NCI-H187 treated with DMSO at 0.1 percent for 48 hours (cell line): ENCODE measurements around the gene NHSL2.

Experiments used
- DNase-seq: peaks from one replicate; lab custom pipeline; 2025; lab: John Stamatoyannopoulos, UW

NHSL2 gene

GRCh38 chrX:71990518-71990917, 79.9 kb downstream of the NHSL2 start:
- DNase-seq = no peak

- DNase-seq = no peak
These were observed 80.5 kb downstream of the NHSL2 start for GRCh38 chrX:71991164-71991563.

DNA sequence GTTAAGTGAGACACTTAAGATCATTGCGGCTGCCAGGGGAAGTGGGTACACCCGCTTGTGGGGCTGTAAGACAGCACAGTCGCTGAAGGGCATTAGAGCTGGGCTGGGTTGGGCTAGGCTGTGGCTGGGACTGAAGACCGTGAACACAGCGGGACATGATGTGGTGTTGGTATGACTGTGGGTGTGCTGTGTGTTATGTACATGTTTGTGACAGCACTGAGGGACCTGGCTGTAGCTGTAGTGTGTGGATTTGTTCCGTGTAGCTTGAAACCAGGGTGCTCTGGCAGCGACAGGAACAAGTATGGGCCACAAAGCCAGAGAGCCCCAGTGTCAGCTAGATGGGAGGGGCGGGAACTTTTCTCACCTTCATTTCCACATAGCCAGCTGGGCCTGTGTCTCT, 82.1 kb downstream of the NHSL2 start:
- DNase-seq = no peak

- DNase-seq = no peak
These were observed 82.7 kb downstream of the NHSL2 start for GRCh38 chrX:71993371-71993770.

DNA sequence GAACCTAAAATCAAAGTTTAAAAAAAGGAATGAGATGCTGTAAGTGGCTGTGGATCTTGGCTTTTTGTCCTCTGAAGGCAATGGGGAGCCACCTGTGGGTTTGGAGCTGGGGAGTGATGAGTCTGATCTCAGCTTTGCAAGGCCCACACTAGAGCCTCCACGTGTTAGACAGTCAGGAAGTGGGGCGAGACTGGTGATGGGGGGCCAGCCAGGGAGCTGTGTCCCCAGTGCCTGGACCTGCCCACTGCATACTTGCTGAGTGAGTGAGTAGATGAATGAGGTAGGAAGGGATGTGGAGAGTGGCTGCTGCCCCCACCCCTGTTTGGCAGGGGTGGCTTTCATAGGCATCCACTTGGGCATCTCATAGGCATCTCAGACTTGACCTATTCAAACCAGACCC, 84.0 kb downstream of the NHSL2 start:
- no peak for DNase-seq

GRCh38 chrX:71995122-71995521, 84.5 kb downstream of the NHSL2 start:
- DNase-seq = no peak

DNA sequence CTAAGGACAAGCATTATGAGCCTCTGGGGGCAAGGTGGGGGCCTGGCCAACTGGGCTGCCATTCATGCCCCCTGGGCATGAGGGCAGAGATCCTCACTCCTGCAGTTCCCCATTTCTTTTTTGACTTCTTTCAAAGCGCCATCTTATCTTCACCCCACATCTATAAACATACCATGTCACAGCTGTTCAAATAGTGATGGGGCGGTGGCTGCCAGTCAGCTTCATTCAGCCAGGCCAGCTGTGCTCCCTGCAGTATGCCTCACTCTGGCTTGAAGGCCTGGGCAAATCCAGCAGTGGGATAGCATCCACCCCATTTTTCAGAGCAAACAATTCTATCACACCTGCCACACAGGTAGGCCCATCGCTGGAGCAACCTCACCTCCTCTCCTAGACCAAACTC, 85.5 kb downstream of the NHSL2 start:
- DNase-seq = no peak

DNA sequence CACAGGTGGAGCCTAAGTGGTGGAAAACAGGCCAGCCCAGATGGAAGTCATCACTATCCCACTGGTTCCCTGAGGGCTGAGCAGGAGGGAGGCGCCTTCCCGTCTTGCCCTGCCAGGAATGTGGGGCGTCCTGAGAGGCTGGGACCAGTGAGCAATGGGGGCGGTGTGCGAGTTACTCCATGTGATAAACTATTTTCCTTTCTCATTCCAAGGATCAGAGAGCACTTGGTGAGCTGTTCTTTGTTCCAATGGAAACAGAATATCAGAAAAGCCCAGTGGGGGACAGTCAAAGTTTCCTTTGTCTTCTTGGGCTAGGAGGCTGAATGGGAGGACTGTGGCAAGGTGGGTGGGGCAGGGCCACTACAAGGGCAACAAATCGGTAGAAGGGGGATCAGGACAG, 86.2 kb downstream of the NHSL2 start:
- no peak for DNase-seq

DNA sequence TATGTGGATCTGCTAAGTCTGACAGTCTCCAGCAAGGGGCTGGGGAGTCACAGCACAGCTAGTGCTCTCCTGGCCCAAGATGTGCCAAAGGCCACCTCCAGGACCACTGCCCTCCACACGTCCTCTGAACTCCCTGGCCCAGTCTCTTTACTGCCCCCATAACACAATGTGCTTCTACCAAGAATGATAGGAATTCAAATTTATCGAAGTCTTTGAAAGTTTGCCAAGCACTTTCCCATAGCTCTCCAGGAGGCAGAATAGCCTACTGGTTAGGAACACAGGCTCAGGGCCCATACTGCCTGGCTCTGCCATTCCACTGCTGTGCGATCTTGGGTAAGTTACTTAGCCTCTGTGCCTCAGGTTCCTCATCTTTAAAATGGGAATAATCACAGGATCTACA, 86.7 kb downstream of the NHSL2 start:
- DNase-seq = no peak

GRCh38 chrX:71998836-71999509, 88.3 kb downstream of the NHSL2 start:
- no peak for DNase-seq

DNA sequence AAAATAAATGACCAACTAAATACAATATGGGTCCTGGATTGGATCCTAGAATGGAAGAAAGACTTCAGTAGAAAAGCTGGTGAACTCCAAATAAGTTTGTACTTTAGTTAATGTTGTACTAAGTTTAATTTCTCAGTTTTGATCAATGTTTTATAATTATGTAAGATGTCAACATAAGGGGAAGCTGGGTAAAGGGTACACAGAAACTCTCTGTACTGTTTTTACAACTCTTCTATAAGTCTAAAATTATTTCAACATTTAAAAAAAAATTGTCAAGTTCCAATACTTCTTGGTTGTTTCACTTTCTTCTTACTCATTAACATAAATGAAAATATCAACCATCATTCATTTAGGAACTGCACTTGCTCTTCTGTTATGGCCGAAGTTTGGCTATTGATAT, 88.9 kb downstream of the NHSL2 start:
- no peak for DNase-seq

- DNase-seq = no peak
These were observed 90.8 kb downstream of the NHSL2 start for GRCh38 chrX:72001471-72001870.

DNA sequence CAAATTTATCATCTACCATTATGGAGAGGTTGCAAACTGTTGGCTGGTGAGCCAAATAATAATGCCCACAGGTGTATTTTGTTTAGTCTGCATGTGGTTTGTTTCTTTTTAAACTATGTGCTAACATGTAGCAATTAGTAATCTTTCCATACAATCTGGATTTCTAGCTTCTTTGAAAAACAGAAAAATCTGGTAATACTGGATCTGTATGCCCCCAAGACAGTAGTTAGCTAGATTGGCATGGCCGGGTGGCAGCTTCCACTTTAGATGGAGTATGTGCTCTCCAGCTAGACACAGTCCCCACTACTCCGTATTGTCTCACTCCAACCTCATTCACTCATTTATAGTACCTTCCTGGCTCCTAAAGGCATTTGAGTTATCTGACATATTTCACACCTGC, 91.3 kb downstream of the NHSL2 start:
- DNase-seq = no peak

- DNase-seq = no peak
These were observed 92.2 kb downstream of the NHSL2 start for GRCh38 chrX:72002875-72003274.

DNA sequence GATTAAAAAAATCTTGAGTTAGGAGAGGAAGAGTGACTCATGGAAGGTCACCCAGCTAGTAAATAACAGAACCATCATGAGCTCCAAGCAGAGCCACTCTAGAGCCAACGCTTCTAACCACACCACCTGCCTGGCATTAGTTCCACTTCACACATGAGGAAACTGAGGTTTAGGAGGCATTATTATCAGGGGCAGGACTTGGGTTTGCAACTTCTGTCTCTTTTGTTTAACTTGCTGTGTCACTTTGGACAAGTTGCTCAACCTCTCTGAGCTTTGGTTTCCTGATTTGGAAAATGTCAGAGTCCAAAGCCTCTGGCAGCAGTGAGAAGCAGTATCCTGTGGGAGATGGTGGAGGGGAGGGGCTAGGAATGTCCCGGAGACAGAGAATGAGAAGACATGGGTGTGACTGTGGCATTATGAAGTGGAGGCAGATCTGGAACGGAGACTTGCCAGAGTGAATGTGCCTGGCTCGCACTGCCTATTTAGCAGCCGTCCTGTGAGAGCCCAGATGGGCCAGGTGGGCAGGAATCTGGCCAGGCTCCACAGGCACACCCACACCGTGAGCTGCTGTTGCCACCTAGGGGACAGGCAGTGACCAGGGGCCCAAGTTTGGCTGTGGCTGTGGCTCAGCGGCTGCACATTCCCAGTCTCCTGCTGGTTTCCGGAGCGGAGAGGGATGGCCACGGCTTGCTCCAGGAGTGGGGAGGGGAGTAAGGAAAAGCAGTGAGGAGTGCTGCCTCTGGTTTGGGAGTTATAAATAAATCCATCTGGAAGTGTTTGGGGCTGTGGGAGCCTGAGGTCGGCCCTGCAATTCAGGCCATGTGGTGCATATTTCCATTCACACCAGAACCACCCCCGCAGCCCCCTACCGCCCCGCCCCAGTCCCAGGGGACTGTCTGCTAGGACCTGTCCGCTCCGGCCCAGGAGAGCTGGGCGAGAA, 93.4 kb downstream of the NHSL2 start:
- DNase-seq = no peak

GRCh38 chrX:72005046-72005445, 94.4 kb downstream of the NHSL2 start:
- DNase-seq = no peak

- no peak for DNase-seq
These were observed 95.8 kb downstream of the NHSL2 start for GRCh38 chrX:72006461-72006860.

DNA sequence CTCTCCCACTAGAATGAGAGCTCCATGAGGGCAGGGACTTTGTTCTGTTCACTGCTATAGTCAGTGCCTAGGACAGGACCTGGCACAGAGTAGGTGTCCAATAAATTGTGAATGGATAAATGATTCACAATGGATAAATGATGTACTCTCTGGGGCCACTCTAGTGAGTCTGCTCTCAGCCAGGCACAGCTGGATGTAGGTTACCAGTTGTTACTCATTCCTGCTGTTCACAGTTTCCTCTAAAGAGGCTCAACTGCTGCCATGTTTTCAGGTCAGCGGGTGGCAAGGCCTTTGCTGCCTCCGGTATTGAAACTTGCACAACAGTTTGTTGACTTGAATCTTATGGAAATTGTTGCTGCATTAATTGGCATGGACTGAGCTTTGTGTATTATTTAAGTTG, 99.1 kb downstream of the NHSL2 start:
- no peak for DNase-seq

GRCh38 chrX:72011734-72012133, 101.1 kb downstream of the NHSL2 start:
- no peak for DNase-seq

GRCh38 chrX:72015383-72015782, 104.7 kb downstream of the NHSL2 start:
- DNase-seq = no peak

DNA sequence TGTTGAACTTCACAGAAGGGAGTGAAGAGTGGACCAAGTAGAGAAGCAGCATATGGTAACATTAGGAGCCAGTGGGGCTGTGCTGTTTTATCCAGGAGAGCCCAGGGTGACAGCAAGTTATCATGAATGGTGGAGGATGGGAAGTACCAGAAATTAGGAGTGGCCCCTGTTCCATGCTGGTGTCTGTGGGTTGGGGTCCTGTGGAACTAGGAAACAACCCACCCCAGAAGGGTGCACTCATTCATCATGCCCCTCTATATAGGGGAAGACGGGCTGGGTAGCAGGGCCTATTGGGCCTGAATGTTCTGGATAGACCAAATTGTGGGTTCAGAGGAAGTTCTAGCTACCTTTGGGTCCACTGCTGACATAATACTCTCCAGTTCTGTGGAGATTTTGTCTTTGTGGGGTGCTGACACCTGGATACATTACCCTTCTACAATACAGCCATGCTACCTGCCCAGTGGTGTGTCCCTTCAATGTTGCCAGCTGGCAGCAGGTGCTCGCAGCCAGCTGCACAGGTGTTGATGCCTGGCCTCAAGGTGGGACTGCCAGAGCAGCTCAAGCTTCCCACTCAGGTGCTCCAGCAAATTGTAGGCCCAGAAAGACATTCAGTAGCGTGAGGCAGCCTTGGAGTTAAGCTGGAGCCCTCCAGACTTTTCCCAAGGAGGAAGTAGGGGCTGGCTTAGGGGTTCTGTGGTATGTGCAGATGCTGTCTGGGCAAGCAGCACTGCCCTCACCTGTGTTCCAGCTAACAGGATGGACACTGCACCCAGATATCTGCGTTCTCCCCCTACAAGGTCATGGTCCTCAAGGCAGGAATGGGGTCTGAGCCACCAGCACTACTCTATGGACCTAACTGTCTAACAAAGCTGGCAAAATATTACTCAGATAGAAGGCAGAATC, 106.5 kb downstream of the NHSL2 start:
- no peak for DNase-seq
